Measurements from ENCODE around the gene LSS.

LSS gene

DNA sequence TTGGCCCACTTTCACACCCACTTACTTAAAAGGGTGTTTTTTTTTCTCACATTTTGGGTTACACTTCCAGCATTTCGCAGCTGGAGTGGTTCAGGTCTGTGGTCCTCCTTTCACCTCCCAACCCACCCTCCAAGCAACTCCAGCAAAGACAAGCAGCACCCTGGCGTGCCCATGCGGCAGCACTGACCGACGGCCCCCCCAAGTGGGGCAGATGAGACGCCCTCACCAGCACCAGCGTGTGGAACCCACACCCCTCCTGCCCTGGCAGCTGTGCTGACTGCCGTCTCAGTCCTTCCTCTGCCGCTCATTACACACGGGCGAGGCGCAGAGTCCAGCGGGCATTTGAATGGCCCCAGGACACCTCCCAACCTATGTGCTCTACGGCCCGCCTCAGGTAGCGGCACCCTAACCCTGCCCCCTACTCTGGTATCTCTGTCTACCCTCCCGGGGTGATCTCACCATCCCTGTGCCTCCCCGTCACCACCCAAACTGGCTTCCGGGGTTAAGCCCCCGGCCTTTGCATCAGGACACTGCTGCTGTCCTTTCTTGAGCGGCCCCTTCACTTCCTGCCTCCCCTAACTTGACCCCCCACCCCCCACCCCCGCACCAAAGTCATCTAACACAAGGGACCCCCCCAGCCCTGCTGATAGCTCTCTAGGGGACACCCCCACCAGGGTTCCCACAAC is 10.9 kb downstream of the LSS start:
- DNase-seq: no peak

DNA sequence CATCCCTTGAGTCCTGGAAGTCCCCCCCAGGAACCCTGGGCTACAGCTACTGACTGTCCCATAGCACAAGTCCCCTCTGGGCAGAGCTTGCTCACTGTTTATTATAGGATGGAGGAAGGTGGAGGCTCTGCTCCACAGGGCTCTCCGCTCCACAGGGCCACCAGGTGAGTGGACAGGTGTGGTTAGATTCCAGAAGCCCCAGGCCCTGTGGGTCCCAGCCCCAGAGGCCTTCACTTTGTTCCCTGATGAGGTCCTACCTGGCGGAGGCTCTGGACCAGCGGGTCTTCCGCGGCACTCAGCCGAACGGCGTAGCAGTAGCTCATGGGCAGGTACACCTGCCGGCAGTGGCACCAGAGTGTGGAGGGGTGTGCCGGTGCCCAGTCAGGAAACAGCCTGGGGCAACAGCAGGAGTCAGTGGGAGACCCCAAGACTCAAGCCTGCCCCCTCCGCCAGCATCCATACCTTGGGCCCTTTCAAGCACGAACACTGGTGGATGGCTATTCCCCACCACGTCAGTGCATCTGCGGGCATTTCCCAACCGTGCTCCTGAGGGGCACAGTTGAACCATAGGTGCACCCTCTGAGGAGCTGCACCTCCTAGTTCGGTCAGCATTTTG is 12.3 kb downstream of the LSS start:
- no peak for DNase-seq

DNA sequence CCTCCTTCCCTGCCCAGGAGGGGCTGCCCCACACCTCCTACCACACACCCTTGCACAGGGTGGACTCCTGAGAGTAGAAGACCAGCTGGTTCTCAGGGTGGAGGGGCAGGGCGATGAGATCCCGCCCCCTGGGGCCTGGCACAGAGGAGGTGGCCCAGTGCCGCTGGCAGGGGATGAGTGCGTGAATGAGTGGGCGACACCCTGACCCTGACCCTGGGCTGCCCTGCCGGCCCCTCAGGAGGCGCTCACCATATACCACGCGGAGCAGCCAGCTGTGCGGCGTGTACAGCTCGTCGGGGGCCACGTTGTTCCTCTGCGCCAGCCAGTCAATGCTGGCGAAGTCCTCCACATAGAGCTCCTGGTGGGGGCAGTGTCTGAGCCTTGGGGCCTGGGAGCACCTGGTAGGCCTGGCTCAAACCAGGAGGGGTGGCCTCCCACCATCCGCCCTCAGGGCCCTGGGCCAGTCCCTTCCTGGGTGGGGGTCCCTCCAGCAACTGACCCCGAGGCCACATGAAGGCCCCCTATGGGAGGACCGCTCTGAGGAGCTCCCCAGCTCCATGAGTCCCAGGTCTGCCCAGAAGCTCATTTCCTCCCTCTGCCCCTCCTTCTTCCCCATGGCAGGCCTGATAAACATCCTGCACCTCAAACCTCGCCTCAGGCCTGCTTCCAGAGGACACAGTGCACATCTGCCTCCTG is 13.0 kb downstream of the LSS start:
- DNase-seq: no peak

- no peak for DNase-seq
These were observed 13.9 kb downstream of the LSS start for GRCh38 chr21:46214478-46215340.

DNA sequence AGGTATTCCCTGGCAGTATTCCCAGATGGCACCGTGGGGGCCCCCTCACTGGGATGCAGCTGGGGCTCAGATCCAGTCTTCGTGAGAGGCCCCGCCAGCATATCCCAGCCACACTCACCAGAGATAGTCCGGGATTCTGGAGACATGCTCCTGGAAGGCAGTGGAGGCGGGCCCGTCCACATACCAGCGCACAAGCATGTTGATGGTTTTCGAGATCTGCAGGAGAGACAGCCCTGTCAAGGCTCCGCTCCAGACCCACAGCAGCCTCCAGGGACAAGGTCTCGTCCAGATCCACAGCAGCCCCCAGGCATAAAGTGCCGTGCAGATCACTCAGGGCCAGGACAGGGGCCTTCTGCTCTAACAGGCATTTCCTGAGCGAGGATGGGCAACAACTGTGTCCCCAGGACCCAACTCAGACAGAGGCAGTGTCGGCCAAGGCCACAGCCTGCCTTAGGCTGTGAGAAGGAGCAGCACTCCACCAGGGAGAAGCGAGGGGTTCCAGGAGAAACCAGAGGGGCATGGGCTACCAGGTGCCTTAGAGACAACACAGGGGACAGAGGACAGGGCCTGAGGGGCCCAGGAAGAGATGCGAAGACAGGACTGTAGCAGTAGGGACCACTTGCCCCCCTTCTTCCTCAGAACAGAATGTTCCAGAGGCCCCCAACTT is 14.8 kb downstream of the LSS start:
- no peak for DNase-seq

DNA sequence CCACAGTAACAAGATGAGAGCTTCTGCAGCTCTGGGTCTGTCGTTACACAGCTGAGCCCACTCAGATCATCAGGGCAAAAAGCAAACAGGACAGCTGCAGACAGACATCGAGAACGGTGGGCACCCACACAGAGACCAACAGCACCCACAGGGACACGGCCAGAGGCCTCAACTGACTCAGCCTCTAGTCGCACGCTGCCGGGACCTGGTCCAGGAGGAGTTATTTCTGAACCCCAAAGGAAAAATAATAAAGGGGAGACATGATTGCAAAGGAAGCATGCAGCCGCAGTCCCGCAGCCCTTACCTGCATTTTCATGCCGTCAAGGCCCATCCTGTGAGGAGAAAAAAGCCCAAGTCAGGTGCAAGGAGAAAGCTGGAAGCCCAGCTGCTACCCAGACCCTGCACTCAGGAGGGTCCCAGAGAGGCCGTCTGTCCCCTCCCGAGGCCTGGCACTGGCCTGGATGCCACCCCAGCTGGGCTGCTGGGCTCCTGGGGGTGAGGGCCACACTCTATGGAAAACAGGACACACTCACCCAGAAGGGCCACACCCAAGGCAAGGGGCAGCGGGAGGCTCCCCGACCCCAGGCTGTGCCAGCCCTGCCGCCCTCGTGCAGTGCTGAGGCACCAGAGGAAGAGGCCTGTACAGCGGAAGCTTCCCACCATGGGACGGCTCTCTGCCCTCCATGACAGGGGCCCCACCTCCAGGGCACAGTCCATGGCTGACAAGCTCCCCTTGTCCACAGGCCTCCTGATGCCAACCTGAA is 15.7 kb downstream of the LSS start:
- DNase-seq: no peak

DNA sequence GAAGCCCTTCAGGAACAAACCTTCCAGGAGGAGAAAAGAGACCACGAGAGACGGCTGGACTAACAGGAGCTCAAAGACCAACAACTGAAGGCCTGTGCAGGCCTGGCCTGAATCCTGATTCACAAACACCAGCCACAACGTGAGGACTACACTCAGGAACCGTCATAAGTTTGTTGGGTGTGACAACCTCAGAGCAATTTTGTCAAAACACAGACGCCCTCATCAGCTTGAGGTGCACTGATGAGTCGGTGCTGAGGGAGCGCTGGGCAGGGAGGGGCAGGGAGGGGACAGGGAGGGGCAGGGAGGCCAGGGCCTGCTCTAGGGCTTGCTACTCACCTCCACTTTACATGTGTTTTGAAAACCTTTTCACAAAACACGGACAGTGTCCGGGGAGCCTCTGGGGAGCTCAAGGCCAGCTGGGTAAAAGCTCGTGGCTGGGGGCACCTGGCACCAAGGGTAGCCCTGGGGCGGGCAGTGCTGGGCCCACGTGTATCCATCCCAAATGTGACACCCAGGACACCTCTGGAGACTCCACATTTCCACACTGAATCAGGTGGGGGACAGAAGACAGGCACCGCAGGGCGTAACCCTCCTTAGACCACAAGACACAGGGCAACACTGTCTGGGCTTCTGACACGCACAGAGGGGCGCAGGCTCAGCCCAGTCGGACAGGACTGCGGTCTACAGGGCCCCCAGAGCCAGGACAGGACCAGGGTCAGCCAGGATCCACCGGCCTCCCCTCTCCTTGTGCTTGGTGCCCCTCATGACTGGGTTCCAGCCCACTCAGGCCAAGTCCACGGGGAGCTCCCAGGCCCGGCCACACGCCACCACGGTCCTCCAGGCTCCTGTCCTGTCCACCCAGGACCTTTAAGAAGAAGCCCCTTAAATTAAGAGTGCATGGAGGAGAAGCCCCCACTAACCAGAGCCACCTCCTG is 16.5 kb downstream of the LSS start:
- no peak for DNase-seq

DNA sequence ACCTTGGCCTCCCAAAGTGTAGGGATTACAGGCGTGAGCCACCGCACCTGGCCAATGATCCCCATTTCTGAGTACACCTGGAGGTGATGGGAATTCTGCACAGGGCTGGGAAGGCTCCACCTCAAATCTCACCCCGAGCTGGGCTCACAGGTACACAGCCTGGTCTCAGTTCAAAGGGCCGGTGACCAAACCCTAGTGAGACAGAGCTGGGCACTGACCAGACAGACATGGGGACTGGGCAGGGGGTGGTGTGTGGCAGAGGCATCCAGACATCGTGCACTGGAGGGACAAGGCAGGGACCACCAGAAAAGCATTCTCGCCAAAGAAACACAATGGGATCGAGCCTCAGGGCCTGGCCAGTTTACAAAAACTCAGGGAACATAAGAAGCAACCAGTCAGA is 17.2 kb downstream of the LSS start:
- no peak for DNase-seq

- DNase-seq: no peak
These were observed 18.0 kb downstream of the LSS start for GRCh38 chr21:46210378-46211136.

- DNase-seq: no peak
These were observed 19.5 kb downstream of the LSS start for GRCh38 chr21:46208761-46209721.

DNA sequence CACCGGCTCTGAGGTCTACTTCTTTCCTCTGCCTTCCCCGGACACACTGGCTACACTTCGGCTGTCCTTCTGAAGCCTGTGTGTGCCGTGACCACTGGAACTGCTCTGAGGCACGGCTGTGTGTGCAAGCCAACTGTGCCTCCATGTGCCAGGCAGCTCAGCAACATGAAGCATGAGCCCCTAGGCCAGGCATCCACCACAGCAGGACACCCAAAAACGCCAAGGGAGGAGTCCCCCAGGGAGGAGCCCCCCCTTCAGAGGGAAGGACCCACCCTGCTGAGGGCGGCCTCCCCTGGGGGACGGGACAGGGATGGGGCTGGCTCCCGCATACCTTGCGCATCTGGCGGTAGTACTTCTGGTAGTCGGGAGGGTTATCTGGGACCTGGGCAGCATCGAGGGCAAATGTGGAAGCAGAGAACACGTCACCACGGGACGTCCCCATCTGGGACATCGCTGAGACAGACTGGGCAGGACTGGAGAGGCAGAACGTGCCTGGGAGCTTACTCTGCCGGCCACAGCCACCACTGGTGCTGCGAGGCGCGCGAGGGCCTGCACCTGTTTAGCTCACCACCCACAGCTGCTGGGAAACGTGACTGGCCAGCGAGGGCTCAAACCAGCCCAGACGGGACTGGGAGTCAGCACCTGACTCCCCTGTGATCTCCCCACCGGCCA is 20.5 kb downstream of the LSS start:
- no peak for DNase-seq

DNA sequence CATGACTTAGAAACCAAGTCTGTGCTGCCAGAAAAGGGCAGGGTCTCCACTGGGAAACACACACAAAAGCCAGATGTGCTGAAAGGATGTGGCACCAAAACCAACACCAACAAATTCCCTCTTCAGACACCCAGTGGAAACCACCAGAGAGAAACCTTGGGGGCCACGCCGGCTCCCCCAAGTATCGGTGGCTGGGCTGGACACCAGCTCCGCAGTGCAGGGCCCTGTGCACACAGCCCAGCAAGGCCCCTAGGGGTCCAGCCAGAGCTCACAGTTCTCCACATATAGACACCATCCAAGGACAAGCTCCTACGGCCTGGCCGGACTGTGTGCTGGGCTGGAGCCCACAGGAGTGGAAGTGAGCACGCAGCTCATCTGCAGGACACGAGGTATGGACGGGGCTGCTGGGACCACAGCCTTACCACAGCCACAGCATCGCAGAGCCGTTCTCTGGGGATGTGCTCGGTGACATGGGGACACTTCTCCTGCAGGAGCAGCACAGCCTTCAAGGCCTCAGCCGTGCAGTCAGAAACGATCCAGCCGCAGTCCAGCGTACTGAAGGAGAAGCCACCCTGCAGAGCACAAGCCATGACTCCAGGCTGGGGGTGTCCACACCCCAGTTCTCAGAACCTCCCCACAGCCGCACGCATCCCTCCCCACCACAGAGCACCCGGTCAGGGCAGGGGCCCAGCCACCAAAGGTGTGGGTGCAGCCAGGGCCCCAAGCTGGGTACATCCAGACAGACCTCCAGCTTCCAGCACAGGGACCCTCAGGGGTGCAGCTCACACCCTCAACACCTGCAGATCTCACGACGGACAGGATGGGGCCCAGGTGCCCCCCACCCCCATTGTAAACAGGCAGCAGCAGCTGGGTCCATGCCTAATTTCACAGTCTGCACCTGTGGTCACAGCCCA is 21.3 kb downstream of the LSS start:
- no peak for DNase-seq

DNA sequence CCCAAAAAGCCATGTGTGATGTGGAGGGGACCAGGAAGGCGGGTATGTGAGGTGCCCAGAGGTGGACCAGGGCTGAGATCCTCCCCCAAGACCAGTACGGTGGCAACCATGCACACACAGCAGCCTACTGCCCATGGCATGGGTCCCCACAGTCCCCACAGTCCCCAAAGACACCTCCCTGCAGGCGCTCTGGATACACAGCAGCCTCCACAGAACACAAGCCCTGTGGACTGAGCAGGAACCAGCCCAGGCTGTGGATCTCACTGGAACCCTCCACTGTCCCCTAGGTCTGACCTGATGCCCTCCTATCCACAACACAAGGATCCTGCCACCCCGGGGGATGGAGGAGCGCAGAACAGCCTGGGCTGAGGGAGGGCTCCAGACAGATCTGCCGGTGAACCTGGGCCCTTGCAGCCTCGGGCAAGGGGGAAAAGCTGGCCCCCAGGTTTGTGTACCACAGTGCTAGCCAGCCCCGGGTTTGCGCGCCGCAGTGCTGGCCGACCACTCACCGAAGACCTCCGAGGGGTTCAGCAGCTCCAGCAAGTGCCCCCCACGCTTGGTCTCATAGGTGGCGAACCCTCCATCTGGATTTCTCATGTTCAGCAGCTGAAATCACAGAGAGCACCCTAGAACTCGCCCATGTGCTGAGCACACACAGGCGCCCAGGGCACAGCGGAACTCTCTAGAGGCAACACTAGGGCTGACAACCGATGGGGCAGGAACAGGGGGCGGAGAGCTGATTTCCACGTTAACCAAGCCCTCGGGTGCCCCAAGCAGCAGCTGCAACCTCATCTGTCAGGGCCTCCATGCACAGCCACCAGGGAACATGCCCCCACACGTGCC is 22.2 kb downstream of the LSS start:
- DNase-seq: no peak

DNA sequence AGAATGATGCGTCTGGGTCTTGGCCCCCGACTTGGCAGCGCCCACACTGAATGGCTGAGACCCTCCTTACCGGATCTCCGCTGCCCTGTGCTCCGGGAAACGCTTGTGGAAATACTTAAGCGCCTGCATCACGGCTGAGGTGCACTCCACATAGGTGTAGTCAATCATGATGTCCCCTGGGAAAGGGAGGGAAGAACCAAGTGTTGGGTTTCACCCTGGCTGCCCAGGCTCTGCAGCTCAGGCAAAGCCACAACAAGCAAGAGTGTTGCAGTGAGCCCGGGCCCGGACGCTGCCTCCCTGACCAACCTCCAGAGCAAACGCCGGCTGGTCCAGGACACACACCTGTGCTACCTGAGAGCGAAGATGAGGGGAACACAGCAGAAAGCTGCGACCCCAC is 22.8 kb downstream of the LSS start:
- DNase-seq: peak; percentile 58

- DNase-seq: peak; percentile 18
These were observed 23.4 kb downstream of the LSS start for GRCh38 chr21:46205166-46205565.

DNA sequence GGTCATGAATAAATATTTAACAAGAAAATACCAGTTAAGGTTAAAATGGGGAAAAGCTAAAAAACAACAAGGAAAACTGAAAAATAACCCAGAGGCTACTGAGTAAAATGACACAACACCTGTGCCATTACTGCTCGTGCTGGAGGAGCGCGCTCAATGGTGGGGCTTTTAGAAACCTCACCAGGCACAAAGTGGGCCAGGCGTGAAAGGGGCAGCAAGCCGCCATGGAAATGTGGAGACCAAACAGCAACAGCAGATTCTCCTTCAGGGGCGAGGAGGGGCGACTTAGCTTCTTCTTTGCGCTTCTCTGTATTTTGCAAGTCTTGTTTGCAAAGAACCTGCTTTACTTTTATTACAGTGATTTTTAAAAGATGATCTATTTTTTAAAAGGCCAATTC is 25.4 kb downstream of the LSS start:
- DNase-seq: no peak
